Lung (tissue), 12 donors: ENCODE measurements around the gene TARBP2. TPM values are rescaled to one million over a fixed set of nuclear protein-coding genes. Genes with fewer than 3 reads are reported as not detected.

Source experiments
- ATAC-seq: fragments of 200-7000 bp; cut with Tn5 transposase; one replicate; pipeline ENCODE4 v1.9.1; 2020; ENCODE audit warnings: moderate number of reproducible peaks; ENCODE audit not compliant: insufficient read depth, low FRiP score
- DNase-seq, 3 donors: peaks; one replicate each; pipeline ENCODE4 v3.0.0-alpha.2; 2013 to 2017
- H3K27ac ChIP-seq, 2 donors: one replicate each; pipeline ENCODE4 v1.5.1; 2013; ENCODE audit warnings: mild to moderate bottlenecking in 2 of 2, moderate library complexity in 2 of 2, control low read depth in 1 of 2, inconsistent platforms in 1 of 2, low read depth in 1 of 2, low read length in 1 of 2
- H3K27me3 ChIP-seq, 3 donors: one replicate each; pipeline ENCODE4 v1.5.1; 2013; ENCODE audit warnings: low read length in 2 of 3; ENCODE audit not compliant: control insufficient read depth in 3 of 3, insufficient read depth in 3 of 3
- H3K36me3 ChIP-seq, 4 donors: one replicate each; pipeline ENCODE4 v1.5.1; 2013; ENCODE audit warnings: low read length in 4 of 4, mild to moderate bottlenecking in 1 of 4, moderate library complexity in 1 of 4; ENCODE audit not compliant: control insufficient read depth in 4 of 4, insufficient read depth in 4 of 4
- H3K4me1 ChIP-seq, 5 donors: one replicate each; pipeline ENCODE4 v1.5.1; 2013; ENCODE audit warnings: low read length in 5 of 5, mild to moderate bottlenecking in 2 of 5, moderate library complexity in 1 of 5; ENCODE audit not compliant: control insufficient read depth in 5 of 5, insufficient read depth in 5 of 5
- H3K4me3 ChIP-seq: one replicate; pipeline ENCODE4 v1.5.1; 2013; ENCODE audit warnings: mild to moderate bottlenecking, control low read depth, moderate library complexity
- H3K9ac ChIP-seq, 2 donors: one replicate each; pipeline ENCODE4 v1.5.1; 2013; ENCODE audit warnings: low read length in 2 of 2, control low read depth in 1 of 2; ENCODE audit not compliant: insufficient read depth in 1 of 2
- H3K9me3 ChIP-seq, 4 donors: one replicate each; pipeline ENCODE4 v1.5.1; 2013; ENCODE audit warnings: low read length in 3 of 4, mild to moderate bottlenecking in 1 of 4, moderate library complexity in 1 of 4; ENCODE audit not compliant: control insufficient read depth in 4 of 4, insufficient read depth in 3 of 4
- WGBS, 2 donors: extraction: QIAGEN DNeasy Blood & Tissue Kit; methylation state at CpG; one replicate each; pipeline ENCODE4 v1.1.7; 2013; 5-methylcytosine and 5-hydroxymethylcytosine counted together
- polyA plus RNA-seq, 2 donors: library from polyadenylated mRNA; stranded (reverse); fragments of 200-250 nt; gene quantifications; one replicate each; pipeline ENCODE4 v1.2.1, GENCODE V29; 2013
- total RNA-seq, 2 donors: library from RNA; depleted of rRNA in 1 of 2; stranded (reverse); fragments of >200 nt in 1 of 2; gene quantifications; one replicate each; pipeline ENCODE4 v1.2.1, GENCODE V29; 2014 to 2021
- TF ChIP-seq, protein P1 (sequence below): IDR thresholded peaks from 2 replicates; pipeline ENCODE4 v1.5.1; 2012; ENCODE audit warnings: mild to moderate bottlenecking; ENCODE audit errors: control extremely low read depth, extremely low read depth
- donor health status: control.
- donor health status: control.
- donor health status: Bipolar disorder and iron deficiency.
- donor health status: healthy.
- donor health status: DM: yes; HTN: yes; CAD: no.

Gene TARBP2
- total and polyA plus RNA-seq, 4 donors = 32.2 to 41.3 (median 34.8) TPM

- peaks cover 0 to 16% (median 0%) of the 10 kb centered on the region in 5 donors for H3K4me1 ChIP-seq
- no peak for DNase-seq
- H3K9ac ChIP-seq = no peak overlapping the region
- no peak overlapping the region for H3K4me3 ChIP-seq
- ATAC-seq = no peak
- TF ChIP-seq, protein P1, sequence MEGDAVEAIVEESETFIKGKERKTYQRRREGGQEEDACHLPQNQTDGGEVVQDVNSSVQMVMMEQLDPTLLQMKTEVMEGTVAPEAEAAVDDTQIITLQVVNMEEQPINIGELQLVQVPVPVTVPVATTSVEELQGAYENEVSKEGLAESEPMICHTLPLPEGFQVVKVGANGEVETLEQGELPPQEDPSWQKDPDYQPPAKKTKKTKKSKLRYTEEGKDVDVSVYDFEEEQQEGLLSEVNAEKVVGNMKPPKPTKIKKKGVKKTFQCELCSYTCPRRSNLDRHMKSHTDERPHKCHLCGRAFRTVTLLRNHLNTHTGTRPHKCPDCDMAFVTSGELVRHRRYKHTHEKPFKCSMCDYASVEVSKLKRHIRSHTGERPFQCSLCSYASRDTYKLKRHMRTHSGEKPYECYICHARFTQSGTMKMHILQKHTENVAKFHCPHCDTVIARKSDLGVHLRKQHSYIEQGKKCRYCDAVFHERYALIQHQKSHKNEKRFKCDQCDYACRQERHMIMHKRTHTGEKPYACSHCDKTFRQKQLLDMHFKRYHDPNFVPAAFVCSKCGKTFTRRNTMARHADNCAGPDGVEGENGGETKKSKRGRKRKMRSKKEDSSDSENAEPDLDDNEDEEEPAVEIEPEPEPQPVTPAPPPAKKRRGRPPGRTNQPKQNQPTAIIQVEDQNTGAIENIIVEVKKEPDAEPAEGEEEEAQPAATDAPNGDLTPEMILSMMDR = no peak
- H3K27ac ChIP-seq = no peak overlapping the region
- no peaks in the 10 kb centered on the region for H3K27me3 ChIP-seq
- H3K9me3 ChIP-seq = no peaks in the 10 kb centered on the region
- 81 to 84% methylated on average over 4 of the region's 4 CpGs for WGBS, 2 donors
- H3K36me3 ChIP-seq = peaks cover 59 to 85% (median 76%) of the 10 kb centered on the region in 4 donors
These were observed 34.4 kb upstream of the TARBP2 start for GRCh38 chr12:53466640-53467039.

GRCh38 chr12:53467082-53467481 is 34.0 kb upstream of the TARBP2 start:
- 80 to 89% methylated on average over 5 of the region's 5 CpGs for WGBS, 2 donors
- no peak for DNase-seq
- H3K4me3 ChIP-seq = no peak overlapping the region

DNA sequence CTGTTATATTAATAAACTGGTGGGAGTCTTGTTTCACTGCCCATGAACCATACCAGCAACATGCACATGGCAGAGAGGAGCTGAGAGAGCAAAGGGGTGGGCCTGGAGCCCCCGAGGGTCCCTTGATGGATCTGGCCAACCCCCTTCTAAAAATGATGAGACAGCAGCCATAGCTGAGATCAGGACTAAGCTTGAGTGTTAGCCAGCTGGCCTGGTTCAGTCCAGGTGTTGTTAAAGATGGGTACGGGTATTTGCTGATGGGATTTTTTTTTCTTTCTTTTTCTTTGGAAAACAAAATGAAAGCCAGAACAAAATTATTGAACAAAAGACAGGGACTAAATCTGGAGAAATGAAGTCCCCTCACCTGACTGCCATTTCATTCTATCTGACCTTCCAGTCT is 33.2 kb upstream of the TARBP2 start:
- WGBS, 2 donors = 85 to 95% methylated on average over 2 of the region's 2 CpGs
- no peak overlapping the region for H3K27ac ChIP-seq
- no peaks in the 10 kb centered on the region for H3K9me3 ChIP-seq
- H3K9ac ChIP-seq = no peak overlapping the region
- DNase-seq (no peak), ATAC-seq (no peak)
- H3K27me3 ChIP-seq = no peaks in the 10 kb centered on the region
- peaks cover 52 to 82% (median 75%) of the 10 kb centered on the region in 4 donors for H3K36me3 ChIP-seq
- H3K4me1 ChIP-seq = peaks cover 0 to 11% (median 0%) of the 10 kb centered on the region in 5 donors
- TF ChIP-seq, protein P1 = no peak
- H3K4me3 ChIP-seq = no peak overlapping the region

More at GRCh38 chr12:53467082-53467481, 34.0 kb upstream of the TARBP2 start:
- Histone ChIP-seq H3K36me3 (peaks cover 59 to 87% (median 77%) of the 10 kb centered on the region in 4 donors), H3K9ac (no peak overlapping the region), H3K27me3 (no peaks in the 10 kb centered on the region), H3K27ac (no peak overlapping the region), H3K9me3 (no peaks in the 10 kb centered on the region), H3K4me1 (peaks cover 0 to 16% (median 0%) of the 10 kb centered on the region in 5 donors)
- ATAC-seq = no peak
- TF ChIP-seq, protein P1 = no peak

GRCh38 chr12:53468282-53468681 is 32.8 kb upstream of the TARBP2 start:
- no peaks in the 10 kb centered on the region for H3K9me3 ChIP-seq
- H3K4me1 ChIP-seq = peaks cover 0 to 11% (median 0%) of the 10 kb centered on the region in 5 donors
- no peak overlapping the region for H3K4me3 ChIP-seq
- H3K9ac ChIP-seq = no peak overlapping the region
- ATAC-seq = no peak
- TF ChIP-seq, protein P1 = no peak
- DNase-seq = no peak
- H3K27me3 ChIP-seq = no peaks in the 10 kb centered on the region
- 39 to 67% methylated on average over 1 of the region's 1 CpG for WGBS, 2 donors
- peaks cover 51 to 78% (median 73%) of the 10 kb centered on the region in 4 donors for H3K36me3 ChIP-seq
- H3K27ac ChIP-seq = no peak overlapping the region
